ENCODE measurements around the gene OR8K1.

The OR8K1 gene

DNA sequence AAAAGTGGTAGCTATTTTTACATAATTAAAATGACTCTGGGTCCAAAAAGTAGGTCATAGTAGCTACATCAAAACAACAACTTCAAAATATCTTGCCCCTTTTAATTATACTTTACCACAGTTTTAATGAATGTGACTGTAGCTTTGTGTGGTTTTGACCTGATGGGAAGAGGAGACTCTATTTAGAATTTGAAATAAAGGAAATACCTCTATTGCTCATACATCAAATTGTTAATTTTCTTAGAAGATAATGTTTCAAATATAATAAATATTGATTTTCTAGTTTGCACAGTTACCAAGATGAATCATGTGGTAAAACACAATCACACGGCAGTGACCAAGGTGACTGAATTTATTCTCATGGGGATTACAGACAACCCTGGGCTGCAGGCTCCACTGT, at the start of gene OR8K1:
OR8K1 (plus strand) TSS at position 301 of the 400 bp plus-strand sequence; CDS start at position 301, 0 bp downstream.
- H3K4me3 ChIP-seq (ENCODE audit: low read depth, low read length), result no peak within 1 kb of the TSS
- DNase-seq (ENCODE audit: low read depth), result no peak
- TF ChIP-seq, protein P1, sequence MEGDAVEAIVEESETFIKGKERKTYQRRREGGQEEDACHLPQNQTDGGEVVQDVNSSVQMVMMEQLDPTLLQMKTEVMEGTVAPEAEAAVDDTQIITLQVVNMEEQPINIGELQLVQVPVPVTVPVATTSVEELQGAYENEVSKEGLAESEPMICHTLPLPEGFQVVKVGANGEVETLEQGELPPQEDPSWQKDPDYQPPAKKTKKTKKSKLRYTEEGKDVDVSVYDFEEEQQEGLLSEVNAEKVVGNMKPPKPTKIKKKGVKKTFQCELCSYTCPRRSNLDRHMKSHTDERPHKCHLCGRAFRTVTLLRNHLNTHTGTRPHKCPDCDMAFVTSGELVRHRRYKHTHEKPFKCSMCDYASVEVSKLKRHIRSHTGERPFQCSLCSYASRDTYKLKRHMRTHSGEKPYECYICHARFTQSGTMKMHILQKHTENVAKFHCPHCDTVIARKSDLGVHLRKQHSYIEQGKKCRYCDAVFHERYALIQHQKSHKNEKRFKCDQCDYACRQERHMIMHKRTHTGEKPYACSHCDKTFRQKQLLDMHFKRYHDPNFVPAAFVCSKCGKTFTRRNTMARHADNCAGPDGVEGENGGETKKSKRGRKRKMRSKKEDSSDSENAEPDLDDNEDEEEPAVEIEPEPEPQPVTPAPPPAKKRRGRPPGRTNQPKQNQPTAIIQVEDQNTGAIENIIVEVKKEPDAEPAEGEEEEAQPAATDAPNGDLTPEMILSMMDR (IDR thresholded peaks at IDR 0.05; ENCODE audit: control insufficient read depth, extremely low read depth, insufficient read depth), result no peak

- DNase-seq (ENCODE audit: low read depth), result no peak
- no peak overlapping the region for H3K4me3 ChIP-seq (ENCODE audit: low read depth, low read length)
- TF ChIP-seq, protein P1 (IDR thresholded peaks at IDR 0.05; ENCODE audit: control insufficient read depth, extremely low read depth, insufficient read depth), result no peak
Observed at GRCh38 chr11:56296898-56297297, 48.9 kb upstream of the OR8K1 start.

DNA sequence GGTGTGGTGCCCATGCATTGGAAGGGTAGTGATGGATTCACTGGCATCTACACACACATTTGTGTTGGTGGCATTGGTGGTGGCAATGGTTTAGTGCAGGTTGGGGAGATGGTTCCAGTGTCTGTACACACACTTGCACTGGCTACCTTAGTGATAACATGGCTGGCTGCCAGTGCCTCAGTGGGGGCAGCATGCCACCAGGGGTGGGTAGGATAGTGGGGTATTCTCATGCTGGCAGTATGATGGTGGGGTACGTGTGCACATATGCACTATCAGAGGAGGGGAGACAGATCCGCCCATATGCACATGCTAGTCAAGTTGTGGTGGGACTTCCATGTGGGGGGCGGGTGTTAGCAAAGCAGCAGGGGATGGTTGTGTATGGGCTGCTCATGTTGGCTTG, 38.0 kb upstream of the OR8K1 start:
- no peak for DNase-seq (ENCODE audit: low read depth)
- H3K4me3 ChIP-seq (ENCODE audit: low read depth, low read length), result no peak overlapping the region
- TF ChIP-seq, protein P1 (IDR thresholded peaks at IDR 0.05; ENCODE audit: control insufficient read depth, extremely low read depth, insufficient read depth), result no peak

- no peak for DNase-seq (ENCODE audit: low read depth)
- TF ChIP-seq, protein P1 (IDR thresholded peaks at IDR 0.05; ENCODE audit: control insufficient read depth, extremely low read depth, insufficient read depth), result no peak
- H3K4me3 ChIP-seq (ENCODE audit: low read depth, low read length), result no peak within 1 kb of the TSS
Observed at GRCh38 chr11:56314844-56315243, 31.0 kb upstream of the OR8K1 start, which contains the start of gene OR8K3. TSS of gene OR8K3 (plus strand) at chr11:56315144. CDS start at chr11:56318307, 3,163 bp downstream.

DNA sequence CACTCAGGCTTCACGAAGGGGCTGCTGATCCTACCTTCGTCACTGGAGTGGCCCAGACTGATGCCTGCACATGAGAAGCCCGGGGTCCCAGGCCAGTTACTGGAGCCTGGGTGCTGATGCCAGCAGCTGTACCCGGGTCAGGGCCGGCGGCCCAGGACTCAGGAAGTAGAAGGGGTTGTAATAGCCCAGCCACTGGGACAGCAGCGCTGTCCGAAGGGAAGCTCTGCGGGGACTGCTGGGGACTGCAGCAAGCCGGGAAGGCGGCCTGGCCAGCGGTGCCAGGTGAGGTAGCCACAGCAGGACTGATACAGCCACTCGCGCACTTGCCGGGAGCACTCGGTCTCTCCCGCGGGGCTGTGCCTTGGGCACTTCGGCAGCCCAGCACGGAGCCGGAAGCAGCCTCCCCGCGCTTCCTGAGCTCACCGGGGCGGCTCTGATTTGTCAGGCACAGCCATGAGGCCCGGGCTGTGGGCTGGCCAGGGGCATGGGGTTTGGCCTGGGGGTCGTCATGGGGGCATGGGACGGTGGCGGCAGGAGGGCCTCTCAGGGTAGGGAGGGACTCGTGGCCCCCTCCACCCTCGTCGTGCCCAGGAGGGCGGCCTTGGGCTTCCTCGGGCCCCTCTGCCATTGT, 13.9 kb upstream of the OR8K1 start:
- H3K4me3 ChIP-seq (ENCODE audit: low read depth, low read length), result no peak overlapping the region
- DNase-seq (ENCODE audit: low read depth), result no peak
- TF ChIP-seq, protein P1 (IDR thresholded peaks at IDR 0.05; ENCODE audit: control insufficient read depth, extremely low read depth, insufficient read depth), result no peak

DNA sequence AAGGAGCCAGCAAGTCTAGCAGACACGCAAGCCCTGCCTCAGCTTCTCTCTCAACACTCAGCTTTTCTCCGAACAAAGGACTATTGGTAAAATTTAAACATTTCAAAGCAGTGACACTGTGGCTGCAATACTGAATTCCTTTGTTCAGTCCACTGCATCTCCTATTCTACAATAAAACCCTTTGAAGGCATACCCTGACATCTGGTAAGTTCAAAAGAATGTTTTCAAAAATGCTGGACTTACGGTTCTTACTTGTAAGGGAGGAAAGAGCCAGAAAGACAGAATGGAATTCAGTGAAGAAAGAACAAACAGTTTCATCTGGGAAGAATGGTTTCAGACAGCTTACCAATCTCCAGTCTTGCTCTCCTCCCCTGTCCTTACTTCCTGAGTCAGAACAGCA, 12.7 kb upstream of the OR8K1 start:
- TF ChIP-seq, protein P1 (IDR thresholded peaks at IDR 0.05; ENCODE audit: control insufficient read depth, extremely low read depth, insufficient read depth), result no peak
- H3K4me3 ChIP-seq (ENCODE audit: low read depth, low read length), result no peak overlapping the region
- no peak for DNase-seq (ENCODE audit: low read depth)

DNA sequence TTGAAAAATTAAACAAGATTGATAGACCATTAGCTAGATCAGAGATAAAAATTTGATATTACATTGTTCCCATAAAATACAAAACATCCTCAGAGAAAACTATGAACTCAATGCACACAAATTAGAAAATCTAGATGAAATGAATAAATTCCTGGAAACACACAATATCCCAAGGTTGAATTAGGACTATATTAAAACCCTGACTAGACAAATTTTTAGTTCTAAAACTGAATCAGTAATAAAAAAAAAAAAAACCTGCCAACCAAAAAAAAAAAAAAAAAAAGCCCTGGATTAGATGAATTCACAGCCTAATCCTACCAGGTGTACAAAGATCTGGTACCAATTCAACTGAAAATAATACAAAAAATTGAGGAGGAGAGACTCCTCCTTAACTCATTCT, 5.5 kb upstream of the OR8K1 start:
- TF ChIP-seq, protein P1 (IDR thresholded peaks at IDR 0.05; ENCODE audit: control insufficient read depth, extremely low read depth, insufficient read depth), result no peak
- no peak overlapping the region for H3K4me3 ChIP-seq (ENCODE audit: low read depth, low read length)
- no peak for DNase-seq (ENCODE audit: low read depth)
